Karpas-422 (cell line): ENCODE results near the gene IKZF1. TPM values are rescaled to one million over a fixed set of nuclear protein-coding genes. Genes with fewer than 3 reads are reported as not detected.

Source experiments
- DNase-seq: peaks from one replicate; pipeline ENCODE4 v3.0.0-alpha.2; 2015
- H2AFZ ChIP-seq: fragments of 200-600 bp; sonication (generic); 2 replicates; pipeline ENCODE4 v1.6.1; 2014; ENCODE audit warnings: antibody characterized with exemption, low read length, mixed read lengths
- H3K27ac ChIP-seq: fragments of 200-600 bp; sonication (generic); 2 replicates; pipeline ENCODE4 v1.5.1; 2014; ENCODE audit warnings: mild to moderate bottlenecking, low read length, moderate library complexity
- H3K27me3 ChIP-seq: fragments of 200-600 bp; sonication (generic); 2 replicates; pipeline ENCODE4 v1.6.1; 2014; ENCODE audit warnings: low read length, mixed read lengths
- H3K36me3 ChIP-seq: fragments of 200-600 bp; sonication (generic); 2 replicates; pipeline ENCODE4 v1.6.1; 2014; ENCODE audit warnings: low read length, mixed read lengths; ENCODE audit not compliant: insufficient read depth
- H3K4me1 ChIP-seq: fragments of 200-600 bp; sonication (generic); 2 replicates; pipeline ENCODE4 v1.6.1; 2014; ENCODE audit warnings: mild to moderate bottlenecking, low read length, mixed read lengths
- H3K4me2 ChIP-seq: fragments of 200-600 bp; sonication (generic); 2 replicates; pipeline ENCODE4 v1.6.1; 2014; ENCODE audit warnings: low read length, low read depth, mild to moderate bottlenecking; ENCODE audit not compliant: poor library complexity, severe bottlenecking
- H3K4me3 ChIP-seq: fragments of 200-600 bp; sonication (generic); 2 replicates; pipeline ENCODE4 v1.5.1; 2014; ENCODE audit warnings: mild to moderate bottlenecking, antibody characterized with exemption, low read length, mixed read lengths
- H3K79me2 ChIP-seq: fragments of 200-600 bp; sonication (generic); 2 replicates; pipeline ENCODE4 v1.6.1; 2014; ENCODE audit warnings: mild to moderate bottlenecking, low read length, mixed read lengths
- H3K9ac ChIP-seq: fragments of 200-600 bp; sonication (generic); 2 replicates; pipeline ENCODE4 v1.6.0; 2014; ENCODE audit warnings: low read length
- H3K9me2 ChIP-seq: fragments of 200-600 bp; sonication (generic), shearing (Covaris generic); replicated peaks from 2 replicates; pipeline ENCODE4 v1.6.0; 2014; ENCODE audit warnings: mild to moderate bottlenecking, low read length, moderate library complexity; ENCODE audit not compliant: insufficient read depth
- H3K9me3 ChIP-seq: fragments of 300-700, 200-600 bp; sonication (generic); 2 replicates; pipeline ENCODE4 v1.6.1; 2014; ENCODE audit warnings: low read length, mixed read lengths
- H4K20me1 ChIP-seq: fragments of 200-600 bp; sonication (generic); 2 replicates; pipeline ENCODE4 v1.6.1; 2014; ENCODE audit warnings: mild to moderate bottlenecking, antibody characterized with exemption, low read length, low read depth; ENCODE audit not compliant: insufficient read depth
- total RNA-seq: library from RNA; depleted of rRNA; stranded (reverse); fragments of >200 nt; shearing (Covaris generic); gene quantifications from 2 replicates; pipeline ENCODE4 v1.2.3, GENCODE V29; 2014; ENCODE audit warnings: low replicate concordance

IKZF1 gene
- total RNA-seq, 1 experiment from 2014 or later = 117 TPM

DNA sequence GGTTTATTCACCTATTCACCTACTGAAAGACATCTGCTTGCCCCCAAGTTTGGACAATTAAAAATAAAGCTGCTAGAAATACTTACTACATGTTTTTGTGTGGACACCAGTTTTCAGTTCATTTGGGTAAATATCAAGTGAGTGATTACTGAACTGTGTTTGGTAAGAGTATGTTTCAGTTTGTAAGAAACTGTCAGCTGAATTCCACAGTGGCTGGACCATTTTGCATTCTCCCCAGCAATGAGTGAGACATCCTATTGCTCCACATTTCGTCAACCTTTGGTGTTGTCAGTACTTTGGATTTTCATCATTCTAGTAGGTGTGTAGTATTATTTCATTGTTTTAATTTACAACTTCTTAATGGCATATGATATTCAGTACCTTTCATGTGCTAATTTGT is 17.4 kb upstream of the IKZF1 start:
- H3K9me2 ChIP-seq = no peaks in the 10 kb centered on the region
- H3K9ac ChIP-seq = no peak overlapping the region
- H3K4me3 ChIP-seq = no peak overlapping the region
- H3K4me2 ChIP-seq = no peak overlapping the region
- DNase-seq = no peak
- no peaks in the 10 kb centered on the region; the same call in 1 of the 2 replicates for H3K27me3 ChIP-seq
- H4K20me1 ChIP-seq = no peaks in the 10 kb centered on the region
- H2AFZ ChIP-seq = no peak overlapping the region
- no peak overlapping the region for H3K27ac ChIP-seq
- peaks cover 18% of the 10 kb centered on the region for H3K4me1 ChIP-seq
- H3K9me3 ChIP-seq = no peaks in the 10 kb centered on the region
- H3K36me3 ChIP-seq = no peaks in the 10 kb centered on the region
- no peaks in the 10 kb centered on the region for H3K79me2 ChIP-seq

DNA sequence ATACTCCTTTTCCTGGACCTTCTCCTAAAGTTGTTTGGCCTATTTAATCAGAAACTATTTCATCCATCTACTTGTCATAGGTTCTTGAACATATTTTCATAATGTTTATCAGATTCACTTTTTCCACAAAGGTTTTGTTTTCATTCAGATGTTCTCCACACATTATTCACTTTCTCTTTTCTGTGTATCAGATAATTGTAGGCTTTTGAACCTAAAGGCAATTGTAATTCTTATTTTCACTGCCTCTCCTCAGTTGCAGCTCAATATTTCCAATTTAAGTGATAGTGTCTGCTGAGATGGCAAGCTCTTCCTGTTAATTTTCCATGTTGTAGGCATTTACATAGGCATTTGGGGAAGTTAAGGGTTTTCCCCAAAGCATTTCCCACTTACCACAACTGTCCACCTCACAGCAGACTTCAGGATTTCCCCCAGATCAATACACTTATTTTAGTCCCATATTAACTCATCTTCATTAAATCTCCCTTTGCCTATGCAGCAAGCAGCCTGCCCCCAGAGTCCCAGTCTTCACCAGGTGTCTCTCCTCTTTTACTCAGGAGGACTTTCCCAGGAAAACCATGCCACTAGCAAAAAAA is 12.3 kb upstream of the IKZF1 start:
- no peaks in the 10 kb centered on the region for H3K9me3 ChIP-seq
- H3K4me2 ChIP-seq = no peak overlapping the region
- H4K20me1 ChIP-seq = no peaks in the 10 kb centered on the region
- H3K27ac ChIP-seq = no peak overlapping the region
- H2AFZ ChIP-seq = no peak overlapping the region
- no peaks in the 10 kb centered on the region for H3K27me3 ChIP-seq
- H3K36me3 ChIP-seq = no peaks in the 10 kb centered on the region
- H3K79me2 ChIP-seq = no peaks in the 10 kb centered on the region
- no peak for DNase-seq
- H3K9ac ChIP-seq = no peak overlapping the region
- no peak overlapping the region for H3K4me3 ChIP-seq
- no peaks in the 10 kb centered on the region for H3K4me1 ChIP-seq
- no peaks in the 10 kb centered on the region for H3K9me2 ChIP-seq

DNA sequence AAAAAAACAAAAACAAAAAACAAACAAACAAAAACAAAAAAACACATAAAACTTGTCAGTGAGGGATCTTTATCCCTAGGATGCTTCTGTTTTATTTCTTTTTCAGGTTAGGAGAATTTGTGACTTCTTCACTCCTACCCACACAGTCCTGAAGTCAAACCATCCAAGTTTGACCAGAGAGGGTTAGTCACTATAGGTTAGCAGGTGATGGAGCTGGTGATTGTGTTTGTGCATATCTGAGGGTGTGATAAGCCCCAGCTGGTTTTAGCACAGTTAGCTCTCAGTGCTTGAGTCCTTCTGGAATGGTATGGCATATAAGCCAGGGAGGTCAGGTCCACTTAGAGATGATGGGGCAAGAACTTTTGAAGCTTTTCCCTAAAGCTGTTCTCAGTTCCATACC is 11.8 kb upstream of the IKZF1 start:
- no peak overlapping the region for H3K9ac ChIP-seq

DNA sequence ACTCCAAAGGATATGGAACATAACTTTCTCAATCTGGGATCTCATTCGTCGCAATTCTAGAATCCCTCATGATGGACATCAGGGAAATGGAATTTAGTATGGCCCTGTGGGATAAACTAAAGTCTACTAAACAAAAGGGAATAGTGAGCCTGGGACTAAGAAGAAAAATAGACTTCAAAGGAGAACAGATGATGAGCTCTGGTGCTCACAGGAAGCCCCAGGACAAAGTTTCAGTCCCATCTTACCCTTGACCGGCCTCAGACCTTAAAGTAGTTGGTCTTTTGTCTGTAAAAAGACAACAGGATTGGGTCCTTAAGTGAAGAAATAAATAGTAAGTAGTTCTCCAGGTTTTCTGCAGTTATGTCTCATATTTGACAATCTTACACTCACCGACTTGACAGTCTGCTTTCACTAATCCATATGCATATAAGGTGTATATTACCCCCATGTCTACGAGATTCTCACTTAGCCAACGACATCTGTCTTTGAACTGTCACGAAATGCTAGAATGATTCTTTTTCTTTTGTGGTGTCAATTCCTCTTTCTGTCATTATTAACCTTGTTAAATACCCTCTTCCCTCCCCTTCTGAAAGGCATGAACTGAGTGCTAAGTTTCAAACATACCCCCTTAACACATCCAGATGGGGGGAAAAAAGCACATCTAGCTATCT is 10.9 kb upstream of the IKZF1 start:
- Histone ChIP-seq H3K4me2 (no peak overlapping the region), H3K4me1 (no peaks in the 10 kb centered on the region), H3K9me3 (no peaks in the 10 kb centered on the region), H3K4me3 (no peak overlapping the region), H3K27ac (no peak overlapping the region), H3K27me3 (no peaks in the 10 kb centered on the region), H3K9me2 (no peaks in the 10 kb centered on the region), H2AFZ (no peak overlapping the region), H4K20me1 (no peaks in the 10 kb centered on the region), H3K9ac (no peak overlapping the region), H3K36me3 (no peaks in the 10 kb centered on the region), H3K79me2 (no peaks in the 10 kb centered on the region)
- DNase-seq = no peak

More for the DNA sequence above, 11.8 kb upstream of the IKZF1 start:
- Histone ChIP-seq H3K36me3 (no peaks in the 10 kb centered on the region), H3K4me1 (no peaks in the 10 kb centered on the region), H3K27me3 (no peaks in the 10 kb centered on the region), H3K4me3 (no peak overlapping the region), H4K20me1 (no peaks in the 10 kb centered on the region), H2AFZ (no peak overlapping the region), H3K9me3 (no peaks in the 10 kb centered on the region), H3K27ac (no peak overlapping the region), H3K9me2 (no peaks in the 10 kb centered on the region), H3K4me2 (no peak overlapping the region), H3K79me2 (no peaks in the 10 kb centered on the region)
- no peak for DNase-seq

DNA sequence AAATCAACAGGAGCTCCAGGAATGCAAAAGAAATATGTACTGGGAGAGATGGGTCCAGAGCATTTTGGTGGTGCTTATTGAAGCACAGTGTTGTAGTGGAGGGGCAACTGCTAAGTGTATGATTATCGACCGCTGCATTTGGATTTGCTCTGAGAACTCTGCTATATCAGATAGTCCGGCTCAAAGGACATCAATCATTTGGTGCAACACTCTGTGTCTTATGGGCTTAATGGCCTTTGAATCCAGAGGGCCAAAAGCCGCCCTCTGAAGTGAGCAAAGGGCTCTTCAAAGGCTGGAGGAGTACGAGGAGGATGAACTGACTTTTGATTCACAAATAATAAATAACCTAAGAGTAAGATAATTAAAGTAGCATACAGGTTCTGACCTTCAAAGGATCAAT is 9.4 kb upstream of the IKZF1 start:
- Histone ChIP-seq H3K4me3 (no peak overlapping the region), H3K27me3 (no peaks in the 10 kb centered on the region), H3K27ac (no peak overlapping the region), H4K20me1 (no peaks in the 10 kb centered on the region), H3K4me2 (no peak overlapping the region), H2AFZ (no peak overlapping the region), H3K36me3 (no peaks in the 10 kb centered on the region), H3K9ac (no peak overlapping the region), H3K9me2 (no peaks in the 10 kb centered on the region), H3K4me1 (no peaks in the 10 kb centered on the region; the same call in 1 of the 2 replicates), H3K9me3 (no peaks in the 10 kb centered on the region), H3K79me2 (no peaks in the 10 kb centered on the region)
- no peak for DNase-seq

DNA sequence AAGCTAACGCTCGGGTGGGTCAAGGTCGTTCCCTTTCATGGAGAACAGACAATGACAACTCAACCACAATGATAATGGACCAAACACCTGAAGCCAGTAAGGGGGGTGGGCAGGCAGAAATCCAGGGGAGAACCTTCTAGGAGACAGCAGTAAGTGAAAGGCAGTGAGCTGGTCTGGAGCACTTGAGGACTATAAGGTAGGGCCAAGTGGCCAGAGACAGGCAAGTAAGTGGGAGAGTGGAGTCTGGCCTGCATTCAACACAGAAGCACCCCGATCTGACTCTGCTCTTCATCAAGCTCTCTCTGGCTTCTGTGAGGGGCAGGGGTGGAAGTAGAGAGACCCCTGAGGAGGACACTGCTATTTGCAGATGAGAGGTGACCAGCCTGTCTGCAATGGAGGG is 7.7 kb upstream of the IKZF1 start:
- H3K36me3 ChIP-seq = no peaks in the 10 kb centered on the region
- no peak for DNase-seq
- peaks cover 3% of the 10 kb centered on the region; the same call in 1 of the 2 replicates for H3K4me1 ChIP-seq
- no peak overlapping the region for H3K27ac ChIP-seq
- H4K20me1 ChIP-seq = no peaks in the 10 kb centered on the region
- H2AFZ ChIP-seq = no peak overlapping the region
- H3K4me2 ChIP-seq = no peak overlapping the region
- no peaks in the 10 kb centered on the region for H3K9me2 ChIP-seq
- H3K27me3 ChIP-seq = no peaks in the 10 kb centered on the region
- H3K4me3 ChIP-seq = no peak overlapping the region
- no peaks in the 10 kb centered on the region for H3K9me3 ChIP-seq
- no peak overlapping the region for H3K9ac ChIP-seq
- no peaks in the 10 kb centered on the region for H3K79me2 ChIP-seq

DNA sequence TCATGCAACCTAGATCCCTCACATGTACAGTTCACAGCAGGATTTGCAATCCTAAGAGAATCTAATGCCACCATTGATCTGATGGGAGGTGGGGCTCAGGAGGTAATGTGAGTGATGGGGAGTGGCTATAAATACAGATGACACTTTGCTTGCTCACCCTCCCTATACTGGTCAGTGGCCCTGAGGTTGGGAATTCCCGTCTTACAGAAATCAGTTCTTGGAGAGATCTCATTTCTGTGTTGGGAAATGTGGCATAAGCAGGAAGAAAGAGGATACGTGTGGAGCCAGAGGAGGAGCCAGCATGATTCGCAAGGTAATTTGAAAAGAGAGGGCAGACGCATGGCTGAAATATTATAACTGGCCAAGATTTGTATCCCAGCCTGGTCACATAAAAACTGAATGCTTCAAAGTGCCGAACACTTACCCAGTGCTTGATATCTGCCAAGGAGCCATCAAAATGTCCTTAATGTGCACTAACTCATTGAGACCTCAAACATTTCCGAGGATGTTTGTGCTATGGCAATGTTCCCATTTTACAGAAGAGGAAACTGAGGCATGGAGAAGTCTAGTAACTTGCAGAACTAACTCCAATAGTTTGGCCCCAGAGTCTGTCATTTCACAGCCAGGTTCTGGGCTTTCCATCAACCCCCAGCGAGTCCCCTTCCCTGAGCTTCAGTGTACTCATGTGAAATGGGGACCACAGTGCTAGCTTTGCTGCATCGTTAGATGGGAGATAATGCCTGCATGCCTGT is 5.5 kb upstream of the IKZF1 start:
- no peak overlapping the region for H3K4me2 ChIP-seq
- H3K27ac ChIP-seq = no peak overlapping the region
- no peaks in the 10 kb centered on the region for H3K9me2 ChIP-seq
- no peak overlapping the region for H2AFZ ChIP-seq
- H3K4me1 ChIP-seq = peaks cover 3% of the 10 kb centered on the region; the same call in 1 of the 2 replicates
- H3K9me3 ChIP-seq = no peaks in the 10 kb centered on the region
- H3K79me2 ChIP-seq = no peaks in the 10 kb centered on the region
- no peak overlapping the region for H3K4me3 ChIP-seq
- no peaks in the 10 kb centered on the region for H4K20me1 ChIP-seq
- H3K27me3 ChIP-seq = no peaks in the 10 kb centered on the region
- no peaks in the 10 kb centered on the region for H3K36me3 ChIP-seq
- no peak overlapping the region for H3K9ac ChIP-seq
- DNase-seq = no peak

DNA sequence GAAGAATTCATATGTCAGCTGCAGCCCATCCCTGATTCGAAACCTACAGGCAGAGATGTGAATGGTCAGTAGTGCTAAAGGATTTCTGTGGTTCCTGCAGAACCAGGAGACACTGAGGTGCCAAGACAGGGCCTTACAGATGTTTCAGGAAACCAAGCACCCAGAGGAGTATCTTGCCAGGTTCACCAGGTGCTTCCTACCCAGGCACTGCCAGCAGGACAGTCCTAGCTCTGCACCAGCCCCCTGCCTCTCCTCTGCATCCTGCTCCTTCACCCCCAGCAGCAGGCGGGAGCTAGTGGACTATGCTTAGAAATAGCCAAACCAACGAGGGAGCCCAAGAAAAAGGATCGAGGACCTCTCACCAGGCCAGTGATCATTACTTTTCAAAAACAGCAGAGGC is 4.2 kb upstream of the IKZF1 start:
- Histone ChIP-seq H3K36me3 (no peaks in the 10 kb centered on the region), H3K9me3 (no peaks in the 10 kb centered on the region), H3K9ac (no peak overlapping the region), H3K4me2 (no peak overlapping the region), H2AFZ (no peak overlapping the region), H4K20me1 (no peaks in the 10 kb centered on the region), H3K27ac (no peak overlapping the region), H3K4me1 (peaks cover 10% of the 10 kb centered on the region), H3K9me2 (no peaks in the 10 kb centered on the region), H3K79me2 (no peaks in the 10 kb centered on the region), H3K27me3 (no peaks in the 10 kb centered on the region), H3K4me3 (no peak overlapping the region)
- no peak for DNase-seq
